HCT116 (cell line): Measurements from ENCODE around the gene FAM228B. TPM values are rescaled to one million over a fixed set of nuclear protein-coding genes. Genes with fewer than 3 reads are reported as not detected.

Source experiments
- ATAC-seq: fragments of 200-7000 bp; cut with Tn5 transposase; 2 replicates; pipeline ENCODE4 v1.9.1; 2020; ENCODE audit warnings: mild to moderate bottlenecking, moderate library complexity
- BruUV-seq: library from RNA; stranded (reverse); fragments of 400-500 nt; replicated peaks from 2 replicates; lab custom pipeline; 2021; lab: Mats Ljungman, UMichigan
- CTCF ChIA-PET: fragments of 300-600 bp; sonication (Branson Sonifier 250); formaldehyde crosslinking; loops from one replicate; lab custom pipeline; 2021; ENCODE audit warnings: antibody characterized with exemption; lab: Charles Lee
- POLR2A ChIA-PET: fragments of 300-600, 350-600 bp; sonication (Branson Sonifier 250); formaldehyde crosslinking; loops from one replicate; lab custom pipeline; 2021; ENCODE audit warnings: antibody characterized with exemption; lab: Charles Lee
- RAD21 ChIA-PET, 2 experiments: fragments of 300-600 bp; sonication (Branson Sonifier 250); formaldehyde crosslinking; loops; one replicate each; lab custom pipeline; 2023; ENCODE audit warnings: low total read pairs in 2 of 2; ENCODE audit not compliant: uncharacterized antibody in 2 of 2, unreplicated experiment in 2 of 2, low non-redundant PET in 1 of 2; lab: Charles Lee
- DNase-seq: peaks from one replicate; pipeline ENCODE4 v3.0.0-alpha.2; 2010; ENCODE audit warnings: low read depth, low spot score
- H2AFZ ChIP-seq: fragments of 200-600 bp; shearing (Covaris generic), sonication (generic); 2 replicates; pipeline ENCODE4 v1.6.1; 2017; ENCODE audit warnings: low read depth, mixed run types, mixed read lengths, antibody characterized with exemption, low read length; ENCODE audit not compliant: poor library complexity, severe bottlenecking
- H3K27ac ChIP-seq: 2 replicates; pipeline ENCODE4 v1.5.1; 2012; ENCODE audit warnings: low read depth, low read length
- H3K27me3 ChIP-seq: fragments of 200-600 bp; sonication (generic); 2 replicates; pipeline ENCODE4 v1.6.1; 2016; ENCODE audit warnings: mixed run types, low read length, mixed read lengths; ENCODE audit not compliant: insufficient read depth
- H3K36me3 ChIP-seq, 2 experiments: fragments of 200-500 bp in 1 of 2; fragments of 200-600 bp in 1 of 2; sonication (Bioruptor generic) in 1 of 2; sonication (generic) in 1 of 2; 2 replicates each; pipeline versions ENCODE4 v1.5.1 to v1.6.1; 2014 to 2016; ENCODE audit warnings: low read length in 2 of 2, inconsistent platforms in 1 of 2, mixed read lengths in 1 of 2, mixed run types in 1 of 2; ENCODE audit not compliant: insufficient read depth in 2 of 2, control insufficient read depth in 1 of 2
- H3K4me1 ChIP-seq, 2 experiments: fragments of 200-600 bp in 1 of 2; sonication (generic) in 1 of 2; 2 replicates each; pipeline versions ENCODE4 v1.5.1 to v1.6.1; 2012 to 2017; ENCODE audit warnings: low read length in 2 of 2, inconsistent platforms in 1 of 2, mild to moderate bottlenecking in 1 of 2, mixed read lengths in 1 of 2, mixed run types in 1 of 2, moderate library complexity in 1 of 2; ENCODE audit not compliant: insufficient read depth in 2 of 2, control insufficient read depth in 1 of 2
- H3K4me2 ChIP-seq: fragments of 200-600 bp; sonication (generic); 2 replicates; pipeline ENCODE4 v1.6.1; 2017; ENCODE audit warnings: mixed run types, low read length, mixed read lengths
- H3K4me3 ChIP-seq, 2 experiments: fragments of 200-600 bp in 1 of 2; sonication (generic) in 1 of 2; replicated peaks in 1 of 2; 2 replicates each; pipeline ENCODE4 v1.5.1; 2011 to 2016; ENCODE audit warnings: low read length in 2 of 2, control low read depth in 1 of 2, low read depth in 1 of 2, mild to moderate bottlenecking in 1 of 2, mixed read lengths in 1 of 2, mixed run types in 1 of 2
- H3K79me2 ChIP-seq: fragments of 200-600 bp; sonication (generic); 2 replicates; pipeline ENCODE4 v1.6.1; 2017; ENCODE audit warnings: mild to moderate bottlenecking, mixed run types, low read length, moderate library complexity, mixed read lengths; ENCODE audit not compliant: insufficient read depth
- H3K9ac ChIP-seq: fragments of 200-600 bp; sonication (generic); 2 replicates; pipeline ENCODE4 v1.6.1; 2016; ENCODE audit warnings: low read length, mixed read lengths
- H3K9me2 ChIP-seq: fragments of 200-600 bp; sonication (generic), shearing (Covaris generic); 2 replicates; pipeline ENCODE4 v1.6.1; 2017; ENCODE audit warnings: mixed run types, mild to moderate bottlenecking, moderate library complexity; ENCODE audit not compliant: insufficient read depth
- H3K9me3 ChIP-seq, 2 experiments: fragments of 200-500 bp in 1 of 2; fragments of 200-600 bp in 1 of 2; sonication (Bioruptor generic) in 1 of 2; sonication (generic) in 1 of 2; 2 replicates each; pipeline ENCODE4 v1.6.1; 2014 to 2017; ENCODE audit warnings: low read length in 2 of 2, mixed read lengths in 2 of 2, inconsistent platforms in 1 of 2, low read depth in 1 of 2, mild to moderate bottlenecking in 1 of 2, mixed run types in 1 of 2, moderate library complexity in 1 of 2; ENCODE audit not compliant: control insufficient read depth in 1 of 2, insufficient read depth in 1 of 2
- H4K20me1 ChIP-seq: fragments of 200-600 bp; sonication (generic), shearing (Covaris generic); 2 replicates; pipeline ENCODE4 v1.6.1; 2017; ENCODE audit warnings: mixed run types, mild to moderate bottlenecking, moderate library complexity; ENCODE audit not compliant: insufficient read depth
- EGR1 ChIP-seq: IDR thresholded peaks from 2 replicates; pipeline ENCODE4 v1.6.1; 2012; ENCODE audit warnings: low read depth
- JUND ChIP-seq: IDR thresholded peaks from 2 replicates; pipeline ENCODE4 v1.6.1; 2012
- MAX ChIP-seq: IDR thresholded peaks from 2 replicates; pipeline ENCODE4 v1.6.1; 2012
- POLR2A ChIP-seq: IDR thresholded peaks from 2 replicates; pipeline ENCODE4 v1.7.0; 2011; ENCODE audit warnings: borderline replicate concordance; ENCODE audit not compliant: insufficient read depth, insufficient read length; ENCODE audit errors: extremely low read depth
- REST ChIP-seq: IDR thresholded peaks from 2 replicates; pipeline ENCODE4 v1.6.1; 2012; ENCODE audit warnings: low read depth
- SP1 ChIP-seq: IDR thresholded peaks from 2 replicates; pipeline ENCODE4 v1.6.1; 2012; ENCODE audit warnings: low read depth
- intact Hi-C: fragments of 100-400 bp; cut with micrococcal nuclease; formaldehyde crosslinking; loops from 2 replicates; pipeline ENCODE4 v1.10.0; 2022
- total RNA-seq: library from RNA; stranded (reverse); gene quantifications from one replicate; pipeline ENCODE4 v1.2.1, GENCODE V29; 2021; ENCODE audit not compliant: unreplicated experiment
- TF ChIP-seq, protein P1 (sequence below), 3 experiments: fragments of 200-600 bp in 1 of 3; sonication (generic) in 1 of 3; IDR thresholded peaks in 2 of 3; conservative IDR thresholded peaks in 1 of 3; 2 replicates each; pipeline ENCODE4 v1.5.1; 2012 to 2017; ENCODE audit warnings: low read depth in 2 of 3, low read length in 2 of 3, antibody characterized with exemption in 1 of 3, borderline replicate concordance in 1 of 3, control low read depth in 1 of 3, mild to moderate bottlenecking in 1 of 3, mixed read lengths in 1 of 3, mixed run types in 1 of 3, moderate library complexity in 1 of 3; ENCODE audit not compliant: insufficient read depth in 1 of 3

Gene FAM228B
- total RNA-seq, 1 experiment from 2014 or later, result 5.6 TPM

GRCh38 chr2:24117902-24118301 is 5.4 kb upstream of the FAM228B start:
- no peaks in the 10 kb centered on the region for H3K36me3 ChIP-seq
- H3K79me2 ChIP-seq, result no peaks in the 10 kb centered on the region
- H3K4me1 ChIP-seq, result peaks cover 3 to 7% of the 10 kb centered on the region in 2 experiments; a peak in 2 of 4 replicates
- no peaks in the 10 kb centered on the region for H3K9me2 ChIP-seq
- no peak overlapping the region for H3K4me3 ChIP-seq
- POLR2A ChIA-PET, result no interaction called here
- DNase-seq, result no peak
- intact Hi-C loops, result no loop called here
- no peaks in the 10 kb centered on the region for H4K20me1 ChIP-seq
- ATAC-seq, result no peak
- H3K9ac ChIP-seq, result no peak overlapping the region
- CTCF ChIA-PET, result no interaction called here
- RAD21 ChIA-PET, result no interaction called here
- no peak overlapping the region for H2AFZ ChIP-seq
- no peak overlapping the region for H3K4me2 ChIP-seq
- no peaks in the 10 kb centered on the region for H3K9me3 ChIP-seq
- TF ChIP-seq, protein P1, sequence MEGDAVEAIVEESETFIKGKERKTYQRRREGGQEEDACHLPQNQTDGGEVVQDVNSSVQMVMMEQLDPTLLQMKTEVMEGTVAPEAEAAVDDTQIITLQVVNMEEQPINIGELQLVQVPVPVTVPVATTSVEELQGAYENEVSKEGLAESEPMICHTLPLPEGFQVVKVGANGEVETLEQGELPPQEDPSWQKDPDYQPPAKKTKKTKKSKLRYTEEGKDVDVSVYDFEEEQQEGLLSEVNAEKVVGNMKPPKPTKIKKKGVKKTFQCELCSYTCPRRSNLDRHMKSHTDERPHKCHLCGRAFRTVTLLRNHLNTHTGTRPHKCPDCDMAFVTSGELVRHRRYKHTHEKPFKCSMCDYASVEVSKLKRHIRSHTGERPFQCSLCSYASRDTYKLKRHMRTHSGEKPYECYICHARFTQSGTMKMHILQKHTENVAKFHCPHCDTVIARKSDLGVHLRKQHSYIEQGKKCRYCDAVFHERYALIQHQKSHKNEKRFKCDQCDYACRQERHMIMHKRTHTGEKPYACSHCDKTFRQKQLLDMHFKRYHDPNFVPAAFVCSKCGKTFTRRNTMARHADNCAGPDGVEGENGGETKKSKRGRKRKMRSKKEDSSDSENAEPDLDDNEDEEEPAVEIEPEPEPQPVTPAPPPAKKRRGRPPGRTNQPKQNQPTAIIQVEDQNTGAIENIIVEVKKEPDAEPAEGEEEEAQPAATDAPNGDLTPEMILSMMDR (IDR thresholded peaks at IDR 0.05 in 2 of 3, conservative IDR thresholded peaks at IDR 0.05 in 1 of 3; ENCODE audit: borderline replicate concordance in 1 of 3, insufficient read depth in 1 of 3, low read depth in 2 of 3, low read length in 2 of 3), result no peak
- TF ChIP-seq MAX (no peak), EGR1 (no peak), JUND (no peak), SP1 (no peak), POLR2A (no peak), REST (no peak)
- H3K27me3 ChIP-seq, result no peaks in the 10 kb centered on the region
- no TSS peak for BruUV-seq
- H3K27ac ChIP-seq, result no peak overlapping the region
